ENCODE data around the gene LAD1. TPM values are rescaled to one million over a fixed set of nuclear protein-coding genes. Genes with fewer than 3 reads are reported as not detected.

LAD1 gene
- total RNA-seq, 1 donor from 2014 or later = not detected

DNA sequence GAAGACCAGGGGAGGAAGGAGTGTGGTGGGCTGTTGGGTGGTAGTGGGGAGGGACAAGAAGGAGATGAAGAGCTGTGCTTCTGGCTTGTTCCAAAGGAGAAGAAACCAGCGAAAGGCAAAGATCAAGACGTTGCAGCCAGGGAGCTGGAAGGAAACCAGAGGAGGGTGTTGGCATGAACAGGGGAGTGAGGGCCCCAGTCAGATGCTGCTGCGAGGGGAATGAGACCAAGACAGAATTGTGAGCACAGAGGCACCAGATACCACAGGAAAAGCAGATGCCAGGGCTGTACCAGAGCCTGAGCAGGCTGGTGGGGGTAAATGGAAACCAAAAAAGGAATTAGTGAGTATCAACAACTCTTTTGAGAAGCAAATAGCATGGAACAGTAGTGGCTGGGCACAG lies 6.0 kb downstream of the LAD1 start:
- intact Hi-C loops (cut with micrococcal nuclease) = no loop called here

GRCh38 chr1:201391651-201392511 lies 7.2 kb downstream of the LAD1 start:
- intact Hi-C loops (cut with micrococcal nuclease) = no loop called here

DNA sequence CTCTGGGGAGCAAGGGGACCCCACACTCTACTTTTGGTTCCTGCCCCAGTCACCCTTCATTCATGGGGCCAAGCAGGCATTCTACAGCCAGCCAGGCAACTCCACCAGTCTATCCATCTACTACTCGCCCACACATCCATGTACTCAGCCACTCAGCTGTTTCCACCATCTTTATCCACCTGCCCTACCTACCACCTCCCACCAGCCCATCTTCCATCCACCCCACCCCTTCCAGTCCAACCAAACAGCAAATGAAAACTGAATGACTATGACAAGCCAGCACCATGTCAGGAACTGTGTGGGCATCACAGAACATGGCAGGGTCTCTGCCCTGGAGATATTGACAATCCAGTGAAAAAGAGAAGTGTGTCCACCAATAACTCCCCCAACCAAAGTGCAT lies 7.9 kb downstream of the LAD1 start:
- intact Hi-C loops (cut with micrococcal nuclease) = no loop called here

- intact Hi-C loops (cut with micrococcal nuclease) = no loop called here
Observed at GRCh38 chr1:201389051-201389450, 10.1 kb downstream of the LAD1 start.

- intact Hi-C loops (cut with micrococcal nuclease) = no loop called here
Observed at GRCh38 chr1:201386208-201386607, 12.9 kb downstream of the LAD1 start.

DNA sequence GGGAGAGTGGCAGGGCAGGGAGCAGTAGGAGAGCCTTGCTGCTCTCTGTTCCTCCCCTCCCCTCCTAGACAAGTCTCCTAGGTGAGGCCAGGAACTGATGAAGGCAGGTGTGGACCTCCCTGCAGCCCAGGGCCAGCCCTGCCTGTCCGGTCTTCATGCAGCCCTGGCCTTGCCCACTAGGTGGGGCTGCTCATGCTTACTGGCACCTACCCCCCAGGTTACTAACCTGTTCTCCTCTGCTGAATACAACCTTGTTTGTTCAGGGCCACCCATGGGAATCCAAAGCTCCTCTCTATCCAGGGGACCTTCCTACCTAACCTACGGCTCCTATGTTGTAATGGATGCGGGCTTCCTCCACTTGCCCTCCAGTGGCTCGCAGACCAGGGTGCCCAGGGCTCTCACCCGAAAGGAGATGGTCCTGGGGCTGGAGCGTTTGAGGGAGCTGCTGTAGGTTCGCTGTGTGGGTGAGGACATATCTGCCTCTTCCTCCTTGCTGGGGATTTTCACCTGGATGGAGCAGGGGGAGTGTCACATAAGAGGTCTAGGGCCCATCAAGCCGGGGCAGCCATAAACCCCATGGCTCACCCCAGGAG lies 13.7 kb downstream of the LAD1 start:
- intact Hi-C loops (cut with micrococcal nuclease) = no loop called here

DNA sequence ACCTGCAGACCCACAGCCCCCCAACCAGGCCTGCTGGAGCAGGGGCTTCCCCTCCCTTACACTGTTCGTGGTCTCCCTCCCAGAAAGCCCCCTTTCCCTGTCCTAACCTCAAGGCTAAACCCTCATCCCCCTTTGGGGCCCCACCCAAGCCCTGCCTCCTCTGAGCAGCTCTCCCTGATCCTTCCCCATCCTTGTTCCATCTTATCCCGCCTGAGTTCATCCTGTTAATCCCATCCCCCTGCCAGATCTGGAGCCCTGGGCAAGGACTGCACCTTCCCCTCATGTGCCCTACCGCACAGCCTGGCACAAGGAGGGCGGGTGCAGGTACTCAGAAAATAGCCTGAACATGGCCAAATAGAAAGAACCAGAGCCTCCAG lies 14.7 kb downstream of the LAD1 start:
- intact Hi-C loops (cut with micrococcal nuclease) = no loop called here

GRCh38 chr1:201383647-201384405 lies 15.3 kb downstream of the LAD1 start:
- intact Hi-C loops (cut with micrococcal nuclease) = no loop called here

- intact Hi-C loops (cut with micrococcal nuclease) = no loop called here
Observed at GRCh38 chr1:201381130-201381529, 18.0 kb downstream of the LAD1 start.

GRCh38 chr1:201379733-201380242 lies 19.3 kb downstream of the LAD1 start:
- intact Hi-C loops (cut with micrococcal nuclease) = no loop called here

DNA sequence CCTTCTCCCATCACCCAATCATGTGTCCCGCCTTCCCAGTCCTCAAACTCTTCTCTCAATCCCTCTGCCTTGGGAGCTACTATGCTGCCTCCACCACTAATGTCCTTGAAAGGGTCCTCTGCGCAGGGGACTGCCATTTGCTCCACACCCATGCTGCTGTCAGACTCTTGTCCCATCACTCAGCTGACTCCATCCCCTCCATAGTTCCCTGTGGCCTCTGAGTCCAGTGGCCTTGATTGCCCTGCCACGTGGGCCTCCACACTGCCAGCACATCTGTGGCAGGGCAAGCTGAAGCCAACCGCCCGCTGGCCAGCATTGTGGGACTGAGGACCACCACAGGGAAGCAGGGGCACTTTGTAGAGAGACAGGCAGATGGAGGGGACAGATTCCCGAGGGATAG lies 20.3 kb downstream of the LAD1 start:
- intact Hi-C loops (cut with micrococcal nuclease) = no loop called here

- intact Hi-C loops (cut with micrococcal nuclease) = no loop called here
Observed at GRCh38 chr1:201377611-201378092, 21.5 kb downstream of the LAD1 start, which contains the start of gene TNNT2. Gene TNNT2 (minus strand): TSS chr1:201377680. CDS start chr1:201373254, 4,426 bp downstream.

DNA sequence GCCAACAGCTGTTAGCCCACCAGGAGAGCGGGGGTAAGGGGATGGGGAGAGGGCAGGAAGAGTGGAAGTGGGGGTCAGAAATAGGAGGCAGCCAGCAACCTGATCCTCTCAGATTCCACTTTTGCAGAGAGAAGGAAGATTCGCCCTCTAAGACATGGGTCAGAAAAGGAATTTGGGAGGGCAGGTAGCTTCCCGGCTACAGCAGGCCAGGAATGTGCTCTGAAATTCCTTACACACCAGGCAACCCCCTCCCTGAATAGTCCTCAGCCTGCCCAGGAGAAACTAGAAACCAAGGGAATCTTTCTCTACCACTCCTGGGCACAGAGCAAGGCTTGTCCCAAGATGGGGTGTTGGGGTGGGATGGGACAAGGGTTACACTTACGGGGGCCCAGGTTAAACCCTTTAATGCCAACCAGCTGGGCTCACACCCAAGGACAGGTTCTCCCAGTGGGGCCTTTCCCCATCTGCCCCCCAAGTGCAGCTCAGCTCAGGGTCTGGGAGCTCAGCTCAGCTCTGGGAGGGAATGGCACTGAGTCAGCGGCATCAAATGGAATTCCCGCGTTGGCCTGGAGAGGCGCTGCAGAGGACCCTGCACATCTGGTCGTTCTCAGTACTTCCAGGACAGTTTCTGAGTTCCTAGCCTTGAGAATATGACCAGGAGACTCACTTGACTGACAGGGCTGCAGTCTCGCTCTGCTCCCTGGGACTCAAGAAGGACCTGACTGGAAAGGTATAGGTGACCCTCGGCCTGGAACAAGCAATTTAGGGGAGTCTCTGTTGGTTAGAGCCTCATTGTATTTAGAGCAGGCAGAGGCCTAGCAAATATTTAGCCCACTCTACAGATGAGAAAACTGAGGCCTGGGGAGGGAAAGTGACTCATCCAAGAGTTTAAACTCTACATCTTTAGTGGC lies 22.4 kb downstream of the LAD1 start:
- intact Hi-C loops (cut with micrococcal nuclease) = no loop called here

DNA sequence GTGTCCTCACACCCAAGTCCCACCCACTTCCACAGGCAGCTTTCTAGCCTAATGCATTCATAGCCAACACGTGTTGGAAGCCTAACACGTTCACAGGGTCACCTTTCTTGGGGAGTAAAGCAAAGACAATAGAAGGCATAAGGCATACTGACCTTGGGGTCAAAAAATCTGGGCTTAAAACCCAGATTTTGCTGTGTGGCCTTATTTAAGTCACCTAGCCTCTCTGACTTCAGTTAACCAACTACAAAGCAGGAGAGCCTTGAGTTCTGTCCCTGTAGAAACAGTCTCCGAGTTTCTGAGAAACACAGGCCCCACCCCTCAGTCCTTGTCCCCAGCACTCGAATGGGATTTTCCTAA lies 23.0 kb downstream of the LAD1 start:
- intact Hi-C loops (cut with micrococcal nuclease) = no loop called here

- intact Hi-C loops (cut with micrococcal nuclease) = no loop called here
Observed at GRCh38 chr1:201375169-201375568, 24.0 kb downstream of the LAD1 start.

- intact Hi-C loops (cut with micrococcal nuclease) = no loop called here
Observed at GRCh38 chr1:201374364-201374763, 24.8 kb downstream of the LAD1 start.

DNA sequence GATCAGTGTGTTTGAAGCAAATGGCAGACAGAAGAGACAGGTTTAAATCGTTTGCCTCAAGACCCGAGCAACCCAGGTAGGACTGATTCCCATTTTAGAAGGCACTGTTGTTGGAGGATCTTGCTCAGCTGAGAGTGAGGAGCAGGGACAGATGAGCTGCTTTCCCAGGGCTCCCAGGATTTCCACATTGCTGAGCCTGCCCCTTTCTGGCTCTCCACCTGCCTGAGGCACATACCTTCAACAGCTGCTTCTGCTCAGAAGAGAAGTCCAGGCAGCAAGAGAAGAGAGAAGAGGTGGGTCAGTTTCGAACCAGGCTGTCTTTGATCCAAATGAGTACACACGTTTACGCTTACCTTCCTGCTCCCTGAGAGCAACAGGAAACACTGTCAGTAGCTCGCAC lies 27.3 kb downstream of the LAD1 start:
- intact Hi-C loops (cut with micrococcal nuclease) = no loop called here

DNA sequence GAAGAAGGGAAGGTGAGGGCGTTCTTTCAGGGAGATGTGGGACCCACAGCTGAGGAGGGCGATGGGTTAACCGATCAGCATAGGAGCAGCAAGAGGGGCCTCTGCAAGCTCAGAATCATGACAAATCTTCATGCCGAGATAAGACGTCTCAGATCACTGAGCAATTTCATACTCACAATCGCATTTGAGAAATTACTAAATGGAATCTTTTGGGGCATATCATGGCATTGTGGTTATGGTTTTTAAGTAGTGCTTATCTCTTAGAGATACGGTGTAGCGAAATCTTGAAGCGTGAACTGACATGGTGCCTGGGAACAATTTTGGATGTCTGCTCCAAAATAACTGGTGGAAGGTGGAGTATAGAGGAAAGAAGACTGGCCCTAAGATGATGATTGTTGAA lies 27.8 kb downstream of the LAD1 start:
- intact Hi-C loops (cut with micrococcal nuclease) = no loop called here

DNA sequence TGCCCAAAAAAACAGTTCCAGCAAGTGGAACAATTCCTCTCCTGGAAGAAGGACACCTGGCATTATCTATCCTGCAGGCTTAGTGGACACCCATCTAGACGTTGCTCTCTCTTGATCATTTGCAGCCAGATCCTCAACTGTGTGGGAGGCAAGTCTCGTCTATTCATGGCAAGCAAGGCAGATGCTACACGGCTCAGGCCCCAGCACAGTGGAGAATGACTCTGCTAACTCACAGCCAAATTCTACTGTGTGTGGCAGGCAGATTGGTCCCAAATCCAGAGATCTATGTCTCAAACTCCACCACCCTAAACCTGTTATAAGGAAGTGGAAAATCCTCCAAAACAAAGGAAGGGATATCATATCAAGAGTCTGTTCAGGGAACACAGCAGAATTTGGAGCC lies 28.6 kb downstream of the LAD1 start:
- intact Hi-C loops (cut with micrococcal nuclease) = no loop called here

DNA sequence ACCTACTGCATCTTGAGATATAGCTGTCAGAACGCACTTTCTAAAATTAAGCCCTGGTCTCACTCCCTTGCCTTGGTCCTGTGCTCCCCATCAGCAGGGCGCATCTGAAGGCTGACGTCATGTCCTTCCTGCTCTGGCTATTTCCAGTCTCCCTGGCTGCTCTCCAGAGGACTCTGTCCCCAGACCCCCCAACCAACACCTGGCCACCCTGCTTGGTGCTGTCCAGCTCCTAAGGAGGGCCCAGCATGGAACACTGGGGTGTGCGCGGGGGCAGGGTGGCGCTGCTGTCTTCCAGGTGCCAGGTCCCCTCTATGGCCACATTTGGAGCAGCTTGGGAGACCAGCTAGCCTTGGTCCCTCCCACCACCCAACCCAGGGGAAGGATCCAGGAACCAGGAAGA lies 29.9 kb downstream of the LAD1 start:
- intact Hi-C loops (cut with micrococcal nuclease) = no loop called here

- intact Hi-C loops (cut with micrococcal nuclease) = no loop called here
Observed at GRCh38 chr1:201366696-201367095, 32.4 kb downstream of the LAD1 start.

Data from T-helper 2 cell treated with Interferon-gamma antibody and Interleukin-4, amounts not matched to agents 100 ng/mL and 5 ng/mL, for 36 hours (primary cell).